Mesenchymal stem cell (in vitro differentiated cells and primary cell): ENCODE measurements around the gene BRCA2.

Source experiments
- DNase-seq: peaks from one replicate; pipeline ENCODE4 v3.0.0-alpha.2; 2013
- H2AFZ ChIP-seq: one replicate; pipeline ENCODE4 v1.6.1; 2013; ENCODE audit warnings: low read depth, mild to moderate bottlenecking, control low read depth, inconsistent platforms, low read length, moderate library complexity
- H2AK5ac ChIP-seq: 2 replicates; pipeline ENCODE4 v1.6.1; 2013; ENCODE audit warnings: low read length, moderate library complexity, mild to moderate bottlenecking, inconsistent platforms; ENCODE audit not compliant: severe bottlenecking
- H2BK120ac ChIP-seq: one replicate; pipeline ENCODE4 v1.6.1; 2013; ENCODE audit warnings: low read depth, mild to moderate bottlenecking, inconsistent platforms, low read length, moderate library complexity
- H2BK12ac ChIP-seq, 2 experiments: one replicate each; pipeline ENCODE4 v1.6.1; 2013; ENCODE audit warnings: inconsistent platforms in 2 of 2, low read length in 2 of 2, mild to moderate bottlenecking in 2 of 2, moderate library complexity in 2 of 2, control low read depth in 1 of 2
- H2BK15ac ChIP-seq: one replicate; pipeline ENCODE4 v1.6.1; 2013; ENCODE audit warnings: mild to moderate bottlenecking, low read depth, inconsistent platforms; ENCODE audit not compliant: poor library complexity, severe bottlenecking
- H2BK5ac ChIP-seq: 2 replicates; pipeline ENCODE4 v1.6.1; 2013; ENCODE audit warnings: low read depth, mild to moderate bottlenecking, low read length, control low read depth, inconsistent platforms; ENCODE audit not compliant: poor library complexity, severe bottlenecking
- H3K14ac ChIP-seq, 2 experiments: one replicate each; pipeline ENCODE4 v1.6.1; 2013; ENCODE audit warnings: inconsistent platforms in 2 of 2, low read length in 2 of 2, control low read depth in 1 of 2, mild to moderate bottlenecking in 1 of 2, moderate library complexity in 1 of 2
- H3K18ac ChIP-seq, 2 experiments: one replicate each; pipeline ENCODE4 v1.6.1; 2013; ENCODE audit warnings: inconsistent platforms in 2 of 2, low read length in 2 of 2, control low read depth in 1 of 2, low read depth in 1 of 2, mild to moderate bottlenecking in 1 of 2
- H3K23ac ChIP-seq, 2 experiments: one replicate each; pipeline ENCODE4 v1.6.1; 2013; ENCODE audit warnings: inconsistent platforms in 2 of 2, low read length in 2 of 2, mild to moderate bottlenecking in 2 of 2, moderate library complexity in 2 of 2, control low read depth in 1 of 2
- H3K27ac ChIP-seq: 2 replicates; pipeline ENCODE4 v1.5.1; 2013; ENCODE audit warnings: mild to moderate bottlenecking, moderate library complexity, low read length, control low read depth, inconsistent platforms; ENCODE audit not compliant: poor library complexity, severe bottlenecking
- H3K27me3 ChIP-seq, 2 experiments: 2 replicates each; pipeline versions ENCODE4 v1.6.1 to v1.7.0; 2013; ENCODE audit warnings: low read length in 2 of 2, mild to moderate bottlenecking in 2 of 2, moderate library complexity in 2 of 2, control low read depth in 1 of 2, inconsistent platforms in 1 of 2; ENCODE audit not compliant: control insufficient read depth in 1 of 2, insufficient read depth in 1 of 2
- H3K36me3 ChIP-seq, 2 experiments: 2 replicates each; pipeline versions ENCODE4 v1.6.1 to v1.7.0; 2013; ENCODE audit warnings: low read length in 2 of 2, control low read depth in 1 of 2, inconsistent platforms in 1 of 2, low read depth in 1 of 2, mild to moderate bottlenecking in 1 of 2; ENCODE audit not compliant: insufficient read depth in 2 of 2, control insufficient read depth in 1 of 2
- H3K4ac ChIP-seq, 2 experiments: one replicate each; pipeline ENCODE4 v1.6.1; 2013; ENCODE audit warnings: inconsistent platforms in 2 of 2, low read length in 2 of 2, mild to moderate bottlenecking in 2 of 2, moderate library complexity in 2 of 2, control low read depth in 1 of 2, low read depth in 1 of 2
- H3K4me1 ChIP-seq: 2 replicates; pipeline ENCODE4 v1.6.1; 2013; ENCODE audit warnings: low read depth, low read length, control low read depth; ENCODE audit not compliant: control insufficient read depth, insufficient read depth
- H3K4me2 ChIP-seq: 2 replicates; pipeline ENCODE4 v1.6.1; 2013; ENCODE audit warnings: low read length, mild to moderate bottlenecking, inconsistent platforms; ENCODE audit not compliant: poor library complexity, severe bottlenecking
- H3K4me3 ChIP-seq, 2 experiments: 2 replicates each; pipeline versions ENCODE4 v1.5.1 to v1.7.0; 2013; ENCODE audit warnings: low read length in 2 of 2, mild to moderate bottlenecking in 2 of 2, control low read depth in 1 of 2, low read depth in 1 of 2; ENCODE audit not compliant: insufficient read depth in 1 of 2
- H3K79me1 ChIP-seq: replicated peaks from 2 replicates; pipeline ENCODE4 v1.6.1; 2013; ENCODE audit warnings: mild to moderate bottlenecking, control low read depth, low read length, inconsistent platforms; ENCODE audit not compliant: poor library complexity, severe bottlenecking
- H3K9ac ChIP-seq: 2 replicates; pipeline ENCODE4 v1.7.0; 2013; ENCODE audit warnings: mild to moderate bottlenecking, low read length, moderate library complexity
- H3K9me3 ChIP-seq: 2 replicates; pipeline ENCODE4 v1.7.0; 2013; ENCODE audit warnings: mild to moderate bottlenecking, low read length; ENCODE audit not compliant: control insufficient read depth
- H4K8ac ChIP-seq: one replicate; pipeline ENCODE4 v1.6.1; 2013; ENCODE audit warnings: inconsistent platforms, mild to moderate bottlenecking, low read length, moderate library complexity
- H4K91ac ChIP-seq: one replicate; pipeline ENCODE4 v1.6.1; 2013; ENCODE audit warnings: mild to moderate bottlenecking, low read length, inconsistent platforms
- WGBS: methylation state at CpG from one replicate; pipeline ENCODE4 v1.1.7; 2013; ENCODE audit warnings: mixed read lengths; 5-methylcytosine and 5-hydroxymethylcytosine counted together

Gene BRCA2

DNA sequence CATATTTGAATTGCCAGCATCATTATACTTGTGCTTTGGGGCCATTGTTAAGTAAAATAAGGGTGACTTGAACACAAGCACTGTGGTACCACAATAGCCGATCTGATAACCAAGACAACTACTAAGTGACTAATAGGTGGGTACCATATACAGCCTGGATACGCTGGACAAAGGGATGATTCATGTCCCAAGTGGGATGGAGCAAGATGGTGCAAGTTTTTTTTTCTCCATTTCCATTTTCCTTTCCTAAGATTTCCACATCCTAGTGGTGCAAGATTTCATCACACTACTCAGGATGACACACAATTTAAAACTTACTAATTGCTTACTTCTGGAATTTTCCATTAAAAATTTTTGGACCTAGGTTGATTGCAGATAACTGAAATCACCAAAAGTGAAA is 15.1 kb downstream of the BRCA2 start:
- H3K27me3 ChIP-seq = no peaks in the 10 kb centered on the region
- H3K23ac ChIP-seq = no peak overlapping the region

GRCh38 chr13:32334671-32335070 is 19.4 kb downstream of the BRCA2 start:
- Histone ChIP-seq H3K14ac (no peak overlapping the region), H3K36me3 (peaks cover 0 to 6% of the 10 kb centered on the region in 2 experiments), H3K4me2 (no peak overlapping the region), H3K4ac (no peak overlapping the region), H4K8ac (no peak overlapping the region), H3K9ac (no peak overlapping the region), H2BK12ac (no peak overlapping the region), H3K4me3 (no peak overlapping the region), H2BK5ac (no peak overlapping the region), H2AFZ (no peak overlapping the region), H3K18ac (no peak overlapping the region), H3K9me3 (no peaks in the 10 kb centered on the region), H3K27me3 (no peaks in the 10 kb centered on the region), H3K27ac (no peak overlapping the region), H3K4me1 (no peaks in the 10 kb centered on the region), H2AK5ac (no peak overlapping the region), H2BK120ac (no peak overlapping the region), H3K79me1 (peaks cover 3% of the 10 kb centered on the region), H4K91ac (no peak overlapping the region), H2BK15ac (no peak overlapping the region), H3K23ac (no peak overlapping the region)
- 100% methylated on average over 1 of the region's 2 CpGs for WGBS
- DNase-seq = peak; percentile 77

More for the DNA sequence above, 15.1 kb downstream of the BRCA2 start:
- H4K91ac ChIP-seq = no peak overlapping the region
- no peaks in the 10 kb centered on the region for H3K4me1 ChIP-seq
- no peak overlapping the region for H3K4ac ChIP-seq
- H3K4me3 ChIP-seq = no peak overlapping the region
- no peak overlapping the region for H3K27ac ChIP-seq
- H3K4me2 ChIP-seq = no peak overlapping the region
- no peak overlapping the region for H3K14ac ChIP-seq
- peak overlapping the region; percentile 69 for H3K9ac ChIP-seq
- H3K36me3 ChIP-seq = no peaks in the 10 kb centered on the region
- no peak overlapping the region for H2BK5ac ChIP-seq
- no peaks in the 10 kb centered on the region for H3K9me3 ChIP-seq
- no peak overlapping the region for H2BK120ac ChIP-seq
- WGBS = 90% methylated on average over 2 of the region's 2 CpGs
- no peak overlapping the region for H2AK5ac ChIP-seq
- no peak overlapping the region for H2BK15ac ChIP-seq
- H2BK12ac ChIP-seq = no peak overlapping the region
- H3K79me1 ChIP-seq = peaks cover 3% of the 10 kb centered on the region
- no peak overlapping the region for H4K8ac ChIP-seq
- no peak overlapping the region for H3K18ac ChIP-seq
- DNase-seq = peak; percentile 88
- no peak overlapping the region for H2AFZ ChIP-seq

DNA sequence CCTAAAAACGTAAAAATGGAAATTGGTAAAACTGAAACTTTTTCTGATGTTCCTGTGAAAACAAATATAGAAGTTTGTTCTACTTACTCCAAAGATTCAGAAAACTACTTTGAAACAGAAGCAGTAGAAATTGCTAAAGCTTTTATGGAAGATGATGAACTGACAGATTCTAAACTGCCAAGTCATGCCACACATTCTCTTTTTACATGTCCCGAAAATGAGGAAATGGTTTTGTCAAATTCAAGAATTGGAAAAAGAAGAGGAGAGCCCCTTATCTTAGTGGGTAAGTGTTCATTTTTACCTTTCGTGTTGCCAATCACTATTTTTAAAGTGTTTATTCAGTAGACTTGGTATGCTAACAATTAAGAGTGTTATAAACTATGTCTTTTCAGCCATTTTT is 25.6 kb downstream of the BRCA2 start:
- Histone ChIP-seq H3K27ac (no peak overlapping the region), H3K23ac (no peak overlapping the region), H4K8ac (no peak overlapping the region), H3K18ac (no peak overlapping the region), H3K36me3 (peaks cover 0 to 6% of the 10 kb centered on the region in 2 experiments), H2BK5ac (no peak overlapping the region), H3K79me1 (no peaks in the 10 kb centered on the region), H3K4me1 (no peaks in the 10 kb centered on the region), H2BK12ac (no peak overlapping the region), H3K4me3 (no peak overlapping the region), H3K9me3 (no peaks in the 10 kb centered on the region), H3K14ac (no peak overlapping the region), H2BK120ac (no peak overlapping the region), H3K4me2 (no peak overlapping the region), H4K91ac (no peak overlapping the region), H2AK5ac (no peak overlapping the region), H3K9ac (no peak overlapping the region), H2AFZ (no peak overlapping the region), H3K4ac (no peak overlapping the region), H2BK15ac (no peak overlapping the region), H3K27me3 (no peaks in the 10 kb centered on the region)
- WGBS = no CpG with 5 or more reads among the region's 3 CpGs
- DNase-seq = no peak

DNA sequence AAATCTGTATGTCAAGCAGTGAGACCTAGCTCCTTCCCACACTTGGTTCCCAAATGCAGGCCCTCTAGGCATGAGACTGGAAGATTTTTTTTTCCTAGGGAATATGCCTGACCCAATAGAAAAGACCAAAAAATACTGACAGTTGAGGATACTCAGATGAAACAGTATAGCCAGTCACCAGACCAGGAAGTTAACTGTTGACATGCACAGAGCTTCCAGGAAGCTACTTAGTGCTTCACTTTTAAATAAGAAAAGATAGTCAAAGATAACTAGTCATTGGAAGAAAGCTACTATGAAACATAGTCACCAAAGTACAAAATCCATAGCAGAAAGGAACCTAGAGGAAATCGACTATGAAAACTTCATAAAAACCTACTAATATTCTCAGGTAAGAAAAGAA is 32.3 kb downstream of the BRCA2 start:
- no peak overlapping the region for H3K4me3 ChIP-seq
- no peaks in the 10 kb centered on the region for H3K4me1 ChIP-seq
- H3K14ac ChIP-seq = no peak overlapping the region
- WGBS = no CpG with 5 or more reads among the region's 1 CpG
- H3K18ac ChIP-seq = no peak overlapping the region
- H2AK5ac ChIP-seq = no peak overlapping the region
- H3K9me3 ChIP-seq = no peaks in the 10 kb centered on the region
- no peak overlapping the region for H4K8ac ChIP-seq
- no peak overlapping the region for H3K4ac ChIP-seq
- no peaks in the 10 kb centered on the region for H3K79me1 ChIP-seq
- peaks cover 0 to 14% of the 10 kb centered on the region in 2 experiments for H3K36me3 ChIP-seq
- no peak overlapping the region for H4K91ac ChIP-seq
- H3K27me3 ChIP-seq = no peaks in the 10 kb centered on the region
- H2BK120ac ChIP-seq = no peak overlapping the region
- no peak overlapping the region for H3K27ac ChIP-seq
- H2BK5ac ChIP-seq = no peak overlapping the region
- no peak overlapping the region for H2BK12ac ChIP-seq
- no peak overlapping the region for H3K23ac ChIP-seq
- DNase-seq = no peak
- no peak overlapping the region for H2BK15ac ChIP-seq
- no peak overlapping the region for H3K9ac ChIP-seq
- no peak overlapping the region for H3K4me2 ChIP-seq
- no peak overlapping the region for H2AFZ ChIP-seq
